ENCODE measurements around the gene ADAM12.

ADAM12 gene

GRCh38 chr10:126321440-126321839 lies 66.8 kb downstream of the ADAM12 start (continued):
- TF ChIP-seq ZNF449 (tag by site-specific recombination; IDR thresholded peaks at IDR 0.05) = no peak
- TF ChIP-seq KLF9 (tag by site-specific recombination; IDR thresholded peaks at IDR 0.05; ENCODE audit: low read depth) = no peak
- no peak for TF ChIP-seq ZNF692 (tag by site-specific recombination; IDR thresholded peaks at IDR 0.05)
- TF ChIP-seq, protein P1, sequence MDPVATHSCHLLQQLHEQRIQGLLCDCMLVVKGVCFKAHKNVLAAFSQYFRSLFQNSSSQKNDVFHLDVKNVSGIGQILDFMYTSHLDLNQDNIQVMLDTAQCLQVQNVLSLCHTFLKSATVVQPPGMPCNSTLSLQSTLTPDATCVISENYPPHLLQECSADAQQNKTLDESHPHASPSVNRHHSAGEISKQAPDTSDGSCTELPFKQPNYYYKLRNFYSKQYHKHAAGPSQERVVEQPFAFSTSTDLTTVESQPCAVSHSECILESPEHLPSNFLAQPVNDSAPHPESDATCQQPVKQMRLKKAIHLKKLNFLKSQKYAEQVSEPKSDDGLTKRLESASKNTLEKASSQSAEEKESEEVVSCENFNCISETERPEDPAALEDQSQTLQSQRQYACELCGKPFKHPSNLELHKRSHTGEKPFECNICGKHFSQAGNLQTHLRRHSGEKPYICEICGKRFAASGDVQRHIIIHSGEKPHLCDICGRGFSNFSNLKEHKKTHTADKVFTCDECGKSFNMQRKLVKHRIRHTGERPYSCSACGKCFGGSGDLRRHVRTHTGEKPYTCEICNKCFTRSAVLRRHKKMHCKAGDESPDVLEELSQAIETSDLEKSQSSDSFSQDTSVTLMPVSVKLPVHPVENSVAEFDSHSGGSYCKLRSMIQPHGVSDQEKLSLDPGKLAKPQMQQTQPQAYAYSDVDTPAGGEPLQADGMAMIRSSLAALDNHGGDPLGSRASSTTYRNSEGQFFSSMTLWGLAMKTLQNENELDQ (tag by site-specific recombination; IDR thresholded peaks at IDR 0.05; ENCODE audit: low read depth) = no peak
- no peak for TF ChIP-seq ZNF274 (IDR thresholded peaks at IDR 0.05; ENCODE audit: low read length)
- no peak for TF ChIP-seq ZNF274 (tag by site-specific recombination; IDR thresholded peaks at IDR 0.05; ENCODE audit: borderline replicate concordance)

DNA sequence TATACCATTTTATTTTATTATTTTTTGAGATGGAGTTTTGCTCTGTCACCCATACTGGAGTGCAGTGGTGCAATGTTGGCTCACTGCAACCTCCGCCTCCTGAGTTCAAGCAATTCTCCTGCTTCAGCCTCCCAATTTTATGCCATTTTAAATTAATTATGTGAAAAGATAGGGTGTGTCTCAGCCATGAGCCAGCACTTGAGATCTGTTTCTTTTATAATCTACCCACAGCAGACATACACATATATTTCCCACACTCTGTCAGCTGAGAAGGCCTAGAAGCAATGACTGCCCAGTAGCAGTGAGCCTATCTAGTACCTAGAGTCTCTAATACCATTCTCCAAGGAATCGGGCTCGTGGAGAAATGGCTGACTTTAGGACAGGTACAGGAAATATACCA lies 70.5 kb downstream of the ADAM12 start:
- TF ChIP-seq, protein P2, sequence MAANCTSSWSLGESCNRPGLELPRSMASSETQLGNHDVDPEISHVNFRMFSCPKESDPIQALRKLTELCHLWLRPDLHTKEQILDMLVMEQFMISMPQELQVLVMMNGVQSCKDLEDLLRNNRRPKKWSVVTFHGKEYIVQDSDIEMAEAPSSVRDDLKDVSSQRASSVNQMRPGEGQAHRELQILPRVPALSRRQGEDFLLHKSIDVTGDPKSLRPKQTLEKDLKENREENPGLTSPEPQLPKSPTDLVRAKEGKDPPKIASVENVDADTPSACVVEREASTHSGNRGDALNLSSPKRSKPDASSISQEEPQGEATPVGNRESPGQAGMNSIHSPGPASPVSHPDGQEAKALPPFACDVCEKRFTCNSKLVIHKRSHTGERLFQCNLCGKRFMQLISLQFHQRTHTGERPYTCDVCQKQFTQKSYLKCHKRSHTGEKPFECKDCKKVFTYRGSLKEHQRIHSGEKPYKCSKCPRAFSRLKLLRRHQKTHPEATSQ (tag by site-specific recombination; IDR thresholded peaks at IDR 0.05) = no peak
- TF ChIP-seq, protein P3, sequence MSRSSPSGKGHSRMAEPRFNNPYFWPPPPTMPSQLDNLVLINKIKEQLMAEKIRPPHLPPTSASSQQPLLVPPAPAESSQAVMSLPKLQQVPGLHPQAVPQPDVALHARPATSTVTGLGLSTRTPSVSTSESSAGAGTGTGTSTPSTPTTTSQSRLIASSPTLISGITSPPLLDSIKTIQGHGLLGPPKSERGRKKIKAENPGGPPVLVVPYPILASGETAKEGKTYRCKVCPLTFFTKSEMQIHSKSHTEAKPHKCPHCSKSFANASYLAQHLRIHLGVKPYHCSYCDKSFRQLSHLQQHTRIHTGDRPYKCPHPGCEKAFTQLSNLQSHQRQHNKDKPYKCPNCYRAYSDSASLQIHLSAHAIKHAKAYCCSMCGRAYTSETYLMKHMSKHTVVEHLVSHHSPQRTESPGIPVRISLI (tag by site-specific recombination; IDR thresholded peaks at IDR 0.05) = no peak
- TF ChIP-seq ZNF639 (tag by site-specific recombination; IDR thresholded peaks at IDR 0.05) (no peak), ZFHX2 (tag by site-specific recombination; conservative IDR thresholded peaks at IDR 0.05) (no peak), ZNF660 (tag by site-specific recombination; IDR thresholded peaks at IDR 0.05) (no peak), SETDB1 (IDR thresholded peaks at IDR 0.05; ENCODE audit: insufficient read length, low read length) (no peak), ZNF146 (tag by site-specific recombination; IDR thresholded peaks at IDR 0.05) (no peak), ZNF777 (tag by site-specific recombination; IDR thresholded peaks at IDR 0.05; ENCODE audit: borderline replicate concordance) (no peak), ZNF223 (tag by site-specific recombination; IDR thresholded peaks at IDR 0.05) (no peak), OSR2 (tag by site-specific recombination; IDR thresholded peaks at IDR 0.05) (no peak), TCF7L2 (IDR thresholded peaks at IDR 0.05; ENCODE audit: borderline replicate concordance, low read depth, low read length) (no peak), ZNF692 (tag by site-specific recombination; IDR thresholded peaks at IDR 0.05) (no peak)
- TF ChIP-seq, protein P4, sequence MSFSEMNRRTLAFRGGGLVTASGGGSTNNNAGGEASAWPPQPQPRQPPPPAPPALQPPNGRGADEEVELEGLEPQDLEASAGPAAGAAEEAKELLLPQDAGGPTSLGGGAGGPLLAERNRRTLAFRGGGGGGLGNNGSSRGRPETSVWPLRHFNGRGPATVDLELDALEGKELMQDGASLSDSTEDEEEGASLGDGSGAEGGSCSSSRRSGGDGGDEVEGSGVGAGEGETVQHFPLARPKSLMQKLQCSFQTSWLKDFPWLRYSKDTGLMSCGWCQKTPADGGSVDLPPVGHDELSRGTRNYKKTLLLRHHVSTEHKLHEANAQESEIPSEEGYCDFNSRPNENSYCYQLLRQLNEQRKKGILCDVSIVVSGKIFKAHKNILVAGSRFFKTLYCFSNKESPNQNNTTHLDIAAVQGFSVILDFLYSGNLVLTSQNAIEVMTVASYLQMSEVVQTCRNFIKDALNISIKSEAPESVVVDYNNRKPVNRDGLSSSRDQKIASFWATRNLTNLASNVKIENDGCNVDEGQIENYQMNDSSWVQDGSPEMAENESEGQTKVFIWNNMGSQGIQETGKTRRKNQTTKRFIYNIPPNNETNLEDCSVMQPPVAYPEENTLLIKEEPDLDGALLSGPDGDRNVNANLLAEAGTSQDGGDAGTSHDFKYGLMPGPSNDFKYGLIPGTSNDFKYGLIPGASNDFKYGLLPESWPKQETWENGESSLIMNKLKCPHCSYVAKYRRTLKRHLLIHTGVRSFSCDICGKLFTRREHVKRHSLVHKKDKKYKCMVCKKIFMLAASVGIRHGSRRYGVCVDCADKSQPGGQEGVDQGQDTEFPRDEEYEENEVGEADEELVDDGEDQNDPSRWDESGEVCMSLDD (tag by site-specific recombination; IDR thresholded peaks at IDR 0.05) = no peak
- TF ChIP-seq, protein P5, sequence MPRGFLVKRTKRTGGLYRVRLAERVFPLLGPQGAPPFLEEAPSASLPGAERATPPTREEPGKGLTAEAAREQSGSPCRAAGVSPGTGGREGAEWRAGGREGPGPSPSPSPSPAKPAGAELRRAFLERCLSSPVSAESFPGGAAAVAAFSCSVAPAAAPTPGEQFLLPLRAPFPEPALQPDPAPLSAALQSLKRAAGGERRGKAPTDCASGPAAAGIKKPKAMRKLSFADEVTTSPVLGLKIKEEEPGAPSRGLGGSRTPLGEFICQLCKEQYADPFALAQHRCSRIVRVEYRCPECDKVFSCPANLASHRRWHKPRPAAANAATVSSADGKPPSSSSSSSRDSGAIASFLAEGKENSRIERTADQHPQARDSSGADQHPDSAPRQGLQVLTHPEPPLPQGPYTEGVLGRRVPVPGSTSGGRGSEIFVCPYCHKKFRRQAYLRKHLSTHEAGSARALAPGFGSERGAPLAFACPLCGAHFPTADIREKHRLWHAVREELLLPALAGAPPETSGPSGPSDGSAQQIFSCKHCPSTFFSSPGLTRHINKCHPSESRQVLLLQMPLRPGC (tag by site-specific recombination; IDR thresholded peaks at IDR 0.05) = no peak
- ChIA-PET CTCF (no interaction called here), POLR2A (no interaction called here)

More for the DNA sequence above, 70.5 kb downstream of the ADAM12 start:
- no peaks in the 10 kb centered on the region for H3K9me3 ChIP-seq (ENCODE audit: control insufficient read depth, insufficient read depth, low read depth, low read length)
- H3K4me1 ChIP-seq (ENCODE audit: control insufficient read depth, insufficient read depth, low read length) = no peaks in the 10 kb centered on the region
- no peak overlapping the region for H3K4me3 ChIP-seq (ENCODE audit: low read depth, low read length)
- H3K36me3 ChIP-seq (ENCODE audit: control insufficient read depth in 2 of 2, insufficient read depth in 1 of 2, low read length in 2 of 2) = no peaks in the 10 kb centered on the region
- no peak overlapping the region for H3K27ac ChIP-seq (ENCODE audit: extremely low read depth, low read depth, low read length)
